T-helper 22 cell (primary cell): ENCODE data around the gene FGD5.

Experiments
- DNase-seq: peaks from one replicate; pipeline ENCODE4 v3.0.0-alpha.2; 2020; ENCODE audit warnings: low read depth

The FGD5 gene

GRCh38 chr3:14789640-14790285, 29.0 kb upstream of the FGD5 start:
- DNase-seq, result no peak

DNA sequence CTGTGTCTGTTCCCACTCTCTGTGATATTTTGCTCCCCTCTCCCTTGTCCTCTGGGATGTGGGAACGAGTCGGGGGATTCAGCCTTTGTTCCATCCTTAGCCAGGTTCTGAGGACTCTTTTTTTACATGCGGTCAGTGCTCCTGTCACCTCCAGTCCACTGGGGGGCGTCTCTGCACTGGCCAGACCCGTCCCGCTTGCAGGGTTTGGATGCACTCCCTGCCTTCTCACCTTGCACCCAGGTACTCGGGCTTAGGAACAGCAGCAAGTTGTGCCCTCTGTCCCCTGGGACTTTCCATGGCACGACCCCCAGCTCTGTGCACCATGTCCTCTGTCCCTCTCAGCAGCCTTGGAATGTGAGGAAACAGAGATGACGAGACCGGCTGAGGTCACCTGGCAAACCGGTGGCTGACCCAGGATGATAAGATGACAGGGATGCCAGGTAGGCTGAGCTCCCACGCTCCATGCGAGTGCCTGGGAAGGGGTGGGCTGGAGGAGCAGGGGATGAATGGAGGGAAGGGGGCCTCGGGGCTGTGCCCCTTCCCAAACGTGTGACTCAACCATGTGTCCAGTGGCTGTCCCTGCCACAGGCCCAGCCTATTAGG, 27.3 kb upstream of the FGD5 start:
- DNase-seq, result no peak

- no peak for DNase-seq
Measured at GRCh38 chr3:14792691-14793121, 26.1 kb upstream of the FGD5 start.

DNA sequence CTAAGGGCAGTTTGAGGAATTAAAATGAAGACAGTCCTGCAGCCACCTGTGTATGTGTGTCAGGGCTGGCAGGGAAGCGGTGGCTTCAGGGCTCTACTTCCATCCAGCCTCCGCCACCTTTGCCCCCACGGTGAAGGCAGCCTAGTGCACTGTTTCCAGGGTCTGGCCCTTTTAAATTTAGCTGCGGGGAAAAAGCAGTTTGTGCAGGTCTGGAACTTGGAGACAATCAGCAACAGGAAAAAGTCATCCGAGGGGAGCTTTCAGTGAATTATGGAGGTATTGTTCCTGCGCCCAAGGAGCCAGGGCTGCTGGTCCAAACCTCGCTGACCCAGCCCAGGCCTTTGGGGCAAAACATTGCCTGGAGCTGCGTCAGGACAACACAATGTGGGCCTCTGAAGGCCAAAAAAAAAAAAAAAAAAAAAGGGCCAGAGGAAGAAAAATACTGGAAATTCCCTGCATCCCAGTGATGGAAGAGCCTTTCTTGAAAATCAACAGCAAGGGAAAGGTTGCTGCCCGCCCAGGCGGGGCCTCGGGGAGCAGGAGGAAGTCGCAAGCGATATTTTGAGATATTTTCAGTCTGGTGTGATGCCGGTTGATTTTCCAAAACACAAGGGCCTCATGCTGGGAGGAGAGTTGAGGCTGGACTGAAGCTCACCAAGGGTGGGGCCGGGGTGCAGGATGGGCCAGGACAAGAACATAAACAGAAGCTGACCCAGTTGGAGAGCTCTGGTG, 25.5 kb upstream of the FGD5 start:
- DNase-seq, result no peak

DNA sequence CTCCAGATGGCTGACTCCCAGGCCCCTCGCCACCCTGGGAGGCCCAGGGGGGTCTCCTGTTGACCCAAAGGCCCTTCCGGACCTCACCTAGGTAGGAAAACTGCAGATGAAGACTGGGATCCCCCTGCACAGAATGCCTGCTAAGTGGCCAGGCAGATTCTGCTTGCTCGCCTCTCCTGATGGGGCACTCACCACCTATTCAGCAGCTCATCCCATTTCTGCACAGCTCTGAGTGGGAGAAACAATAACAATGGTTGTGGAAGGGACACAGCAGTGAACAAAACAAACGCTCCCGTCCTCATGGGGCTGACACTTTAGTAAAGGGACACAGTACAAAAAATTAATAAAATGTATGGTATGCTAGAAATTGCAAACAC, 24.9 kb upstream of the FGD5 start:
- DNase-seq, result no peak

DNA sequence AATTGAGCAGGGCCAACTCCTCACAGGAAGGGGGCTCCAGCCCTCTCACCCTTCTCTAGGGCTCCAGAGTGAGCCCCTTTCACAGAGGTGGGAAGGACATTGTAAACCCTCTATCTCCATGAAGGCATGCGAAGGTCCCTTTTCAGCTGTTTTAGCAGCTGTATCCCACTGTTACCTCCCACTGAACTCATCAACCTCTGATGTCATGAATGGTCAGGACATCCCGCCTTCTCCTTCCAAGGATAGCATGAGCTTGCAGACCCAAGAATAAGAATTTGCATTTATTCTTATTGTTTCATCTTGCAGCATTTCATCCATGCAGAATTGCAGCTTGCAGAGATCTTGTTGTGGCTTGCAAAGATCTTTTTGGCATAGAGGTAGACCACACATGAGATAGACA, 24.3 kb upstream of the FGD5 start:
- DNase-seq, result no peak

GRCh38 chr3:14795996-14796395, 22.8 kb upstream of the FGD5 start:
- DNase-seq, result no peak

DNA sequence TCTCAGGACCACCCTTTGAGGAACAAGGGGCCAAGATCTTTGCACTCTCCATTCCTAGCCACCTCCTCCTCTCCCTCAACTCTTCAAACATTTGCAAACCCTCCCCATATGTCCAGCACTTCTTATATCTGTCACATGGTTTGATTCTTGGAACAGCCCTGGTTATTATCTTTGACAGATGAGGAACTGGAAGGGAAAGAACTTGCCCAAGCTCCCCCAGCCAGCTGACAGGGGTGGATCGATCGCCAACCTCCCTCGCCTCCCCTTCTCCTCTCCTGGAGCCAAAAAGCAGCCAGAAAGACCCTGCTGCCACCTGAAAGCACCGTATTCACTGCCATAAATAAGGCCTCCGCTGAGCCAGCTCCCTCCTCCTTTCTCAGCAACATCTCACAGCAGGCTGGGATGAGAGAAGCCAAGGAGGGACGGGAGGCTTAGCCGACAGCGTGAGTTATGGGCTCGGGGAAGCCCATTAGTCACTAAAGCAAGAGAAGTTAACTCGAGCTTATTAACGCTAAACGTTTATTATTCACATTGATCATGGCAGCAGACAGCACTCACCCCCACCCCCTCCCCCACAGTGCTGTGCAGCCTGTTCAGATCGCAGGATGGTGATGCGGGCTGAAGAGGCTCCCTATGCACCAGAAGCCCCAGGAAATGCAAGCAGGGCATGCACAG, 22.2 kb upstream of the FGD5 start:
- DNase-seq, result no peak

- DNase-seq, result no peak
Measured at GRCh38 chr3:14797731-14798130, 21.0 kb upstream of the FGD5 start.

GRCh38 chr3:14798231-14798630, 20.5 kb upstream of the FGD5 start:
- DNase-seq, result no peak

DNA sequence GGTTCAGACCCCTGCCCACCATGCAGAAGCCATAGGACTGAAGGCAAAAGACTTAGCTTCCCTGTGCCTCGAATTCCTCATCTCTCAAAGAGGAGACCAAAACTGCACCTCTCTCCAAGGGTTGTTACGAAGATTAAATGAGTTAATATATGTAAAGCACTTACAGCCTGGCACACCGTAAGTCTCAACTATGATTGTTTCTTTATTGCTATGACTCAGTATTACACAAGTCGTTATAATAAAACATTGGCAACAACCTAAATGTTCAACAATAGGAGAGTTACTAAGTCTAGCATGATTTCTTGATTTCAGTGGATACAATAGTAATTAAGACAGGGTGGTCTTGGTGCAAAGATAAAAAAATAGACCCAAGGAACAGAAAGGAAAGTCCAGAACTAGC, 19.6 kb upstream of the FGD5 start:
- no peak for DNase-seq

GRCh38 chr3:14801031-14801430, 17.7 kb upstream of the FGD5 start:
- DNase-seq, result no peak

- DNase-seq, result no peak
Measured at GRCh38 chr3:14801668-14802380, 16.9 kb upstream of the FGD5 start.

- no peak for DNase-seq
Measured at GRCh38 chr3:14802381-14802731, 16.4 kb upstream of the FGD5 start.

- no peak for DNase-seq
Measured at GRCh38 chr3:14803101-14803980, 15.4 kb upstream of the FGD5 start.

DNA sequence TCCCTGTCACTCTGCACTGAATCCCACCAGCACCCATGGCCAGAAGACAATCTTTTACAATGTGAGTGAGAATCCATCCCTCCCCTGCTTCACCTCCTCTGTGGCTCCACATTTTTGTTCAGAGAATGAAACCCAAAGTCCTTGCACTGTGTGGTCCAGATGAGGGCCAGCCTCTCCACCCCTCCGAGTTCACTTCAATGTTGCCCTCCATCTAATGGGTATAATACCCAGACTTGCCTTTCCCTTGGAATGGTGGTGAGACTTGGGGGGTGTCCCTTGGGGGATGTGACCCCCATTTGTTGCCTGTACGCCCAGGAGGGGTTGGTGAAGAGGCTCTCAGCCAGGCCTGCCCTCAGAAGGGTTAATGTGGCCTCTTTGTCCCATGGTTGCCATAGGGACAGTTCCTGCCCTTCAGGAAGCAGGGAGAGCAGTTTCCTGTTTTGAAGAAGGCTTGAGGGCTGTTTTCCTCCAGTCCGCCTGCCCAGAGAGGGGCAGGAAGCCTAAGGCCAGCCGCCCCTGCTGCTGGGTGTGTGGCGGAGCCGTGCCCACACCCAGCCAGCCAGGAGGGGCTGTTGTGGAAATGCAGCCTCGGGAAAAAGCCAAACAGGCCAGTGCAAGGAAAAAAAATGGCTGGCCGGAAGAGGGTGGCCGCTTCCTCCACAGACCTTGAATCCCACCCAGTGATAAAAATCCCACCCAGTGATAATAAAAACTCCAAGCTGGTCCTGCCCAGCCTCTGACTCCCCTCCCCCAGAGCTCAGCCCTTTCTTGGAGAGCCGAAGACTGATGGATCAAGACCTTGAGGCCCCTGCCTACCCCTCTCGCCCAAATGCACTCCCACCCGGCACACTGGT, 14.6 kb upstream of the FGD5 start:
- DNase-seq, result no peak

DNA sequence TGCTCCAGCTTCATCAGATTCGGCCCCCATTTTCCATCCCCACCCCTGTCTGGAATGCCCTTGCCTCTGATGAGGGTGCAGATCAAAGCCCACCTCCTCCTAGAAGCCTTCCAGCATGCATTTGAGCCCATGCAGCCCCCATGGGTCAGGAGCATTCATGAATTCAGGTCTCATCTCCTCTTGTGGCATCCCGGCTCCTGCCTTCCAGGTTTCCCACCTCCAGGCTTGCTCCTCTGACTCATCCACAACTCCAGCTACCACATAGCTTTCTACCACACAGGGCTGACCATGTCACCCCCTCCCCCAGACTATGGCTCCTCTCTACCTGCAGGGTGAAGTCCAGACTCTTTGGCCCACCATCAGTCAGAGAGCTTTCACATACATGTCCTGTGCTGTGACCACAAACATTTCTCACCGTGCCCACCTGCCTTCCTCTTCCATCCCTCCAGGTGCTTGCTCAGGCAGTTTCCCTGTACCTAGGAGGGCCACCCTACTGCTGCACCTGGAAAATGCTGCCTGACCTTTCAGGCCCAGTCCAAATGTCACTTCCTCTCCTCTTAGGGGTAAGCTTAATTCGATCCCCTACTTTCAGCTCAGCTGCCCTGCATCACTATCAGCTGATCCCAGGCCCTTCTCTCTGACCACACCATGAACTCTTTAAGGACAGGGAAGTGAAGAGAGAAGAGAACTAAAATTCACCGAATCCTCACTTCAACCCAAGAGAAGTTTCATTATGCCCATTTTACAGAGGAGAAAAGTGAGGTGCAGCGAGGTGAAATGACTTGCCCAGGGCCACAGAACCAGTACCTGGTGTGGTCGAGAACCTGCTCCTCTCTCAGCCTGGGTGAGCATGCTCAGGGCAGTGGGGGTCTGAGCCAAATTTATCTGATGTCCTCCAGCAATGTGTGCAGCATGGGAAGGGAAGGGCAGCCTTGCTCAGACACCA, 13.7 kb upstream of the FGD5 start:
- no peak for DNase-seq

GRCh38 chr3:14805961-14806537, 12.7 kb upstream of the FGD5 start:
- no peak for DNase-seq
